Measurements from ENCODE around the gene ESYT2. TPM values are rescaled to one million over a fixed set of nuclear protein-coding genes. Genes with fewer than 3 reads are reported as not detected.

The ESYT2 gene
- polyA plus RNA-seq, 1 of the 3 experiments (the other 2 are of a cell fraction) = 34.2 TPM

GRCh38 chr7:158722574-158723237 is 106.6 kb downstream of the ESYT2 start:
- TF ChIP-seq USF2 (IDR thresholded peaks at IDR 0.05; ENCODE audit: borderline replicate concordance, low read depth, low read length) (no peak), SIN3A (IDR thresholded peaks at IDR 0.05; ENCODE audit: borderline replicate concordance, low read depth, low read length) (no peak), RAD21 (IDR thresholded peaks at IDR 0.05; ENCODE audit: low read length) (no peak), FOSL2 (IDR thresholded peaks at IDR 0.05; ENCODE audit: borderline replicate concordance, low read depth) (no peak), EZH2phosphoT487 (IDR thresholded peaks at IDR 0.05; ENCODE audit: borderline replicate concordance, low read depth) (no peak), CTCF (IDR thresholded peaks at IDR 0.05) (no peak), RCOR1 (IDR thresholded peaks at IDR 0.05; ENCODE audit: low read length) (no peak), TCF12 (IDR thresholded peaks at IDR 0.05) (no peak), FOXM1 (IDR thresholded peaks at IDR 0.05; ENCODE audit: low read depth) (no peak), ELF1 (IDR thresholded peaks at IDR 0.05) (no peak), USF1 (IDR thresholded peaks at IDR 0.05; ENCODE audit: borderline replicate concordance, low read depth) (no peak), TEAD4 (IDR thresholded peaks at IDR 0.05; ENCODE audit: borderline replicate concordance, insufficient read depth) (no peak)
- TF ChIP-seq, protein P1, sequence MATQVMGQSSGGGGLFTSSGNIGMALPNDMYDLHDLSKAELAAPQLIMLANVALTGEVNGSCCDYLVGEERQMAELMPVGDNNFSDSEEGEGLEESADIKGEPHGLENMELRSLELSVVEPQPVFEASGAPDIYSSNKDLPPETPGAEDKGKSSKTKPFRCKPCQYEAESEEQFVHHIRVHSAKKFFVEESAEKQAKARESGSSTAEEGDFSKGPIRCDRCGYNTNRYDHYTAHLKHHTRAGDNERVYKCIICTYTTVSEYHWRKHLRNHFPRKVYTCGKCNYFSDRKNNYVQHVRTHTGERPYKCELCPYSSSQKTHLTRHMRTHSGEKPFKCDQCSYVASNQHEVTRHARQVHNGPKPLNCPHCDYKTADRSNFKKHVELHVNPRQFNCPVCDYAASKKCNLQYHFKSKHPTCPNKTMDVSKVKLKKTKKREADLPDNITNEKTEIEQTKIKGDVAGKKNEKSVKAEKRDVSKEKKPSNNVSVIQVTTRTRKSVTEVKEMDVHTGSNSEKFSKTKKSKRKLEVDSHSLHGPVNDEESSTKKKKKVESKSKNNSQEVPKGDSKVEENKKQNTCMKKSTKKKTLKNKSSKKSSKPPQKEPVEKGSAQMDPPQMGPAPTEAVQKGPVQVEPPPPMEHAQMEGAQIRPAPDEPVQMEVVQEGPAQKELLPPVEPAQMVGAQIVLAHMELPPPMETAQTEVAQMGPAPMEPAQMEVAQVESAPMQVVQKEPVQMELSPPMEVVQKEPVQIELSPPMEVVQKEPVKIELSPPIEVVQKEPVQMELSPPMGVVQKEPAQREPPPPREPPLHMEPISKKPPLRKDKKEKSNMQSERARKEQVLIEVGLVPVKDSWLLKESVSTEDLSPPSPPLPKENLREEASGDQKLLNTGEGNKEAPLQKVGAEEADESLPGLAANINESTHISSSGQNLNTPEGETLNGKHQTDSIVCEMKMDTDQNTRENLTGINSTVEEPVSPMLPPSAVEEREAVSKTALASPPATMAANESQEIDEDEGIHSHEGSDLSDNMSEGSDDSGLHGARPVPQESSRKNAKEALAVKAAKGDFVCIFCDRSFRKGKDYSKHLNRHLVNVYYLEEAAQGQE (IDR thresholded peaks at IDR 0.05; ENCODE audit: low read depth, low read length) = no peak
- TF ChIP-seq, protein P2, sequence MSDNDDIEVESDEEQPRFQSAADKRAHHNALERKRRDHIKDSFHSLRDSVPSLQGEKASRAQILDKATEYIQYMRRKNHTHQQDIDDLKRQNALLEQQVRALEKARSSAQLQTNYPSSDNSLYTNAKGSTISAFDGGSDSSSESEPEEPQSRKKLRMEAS (IDR thresholded peaks at IDR 0.05; ENCODE audit: low read depth) = no peak
- TF ChIP-seq, protein P3, sequence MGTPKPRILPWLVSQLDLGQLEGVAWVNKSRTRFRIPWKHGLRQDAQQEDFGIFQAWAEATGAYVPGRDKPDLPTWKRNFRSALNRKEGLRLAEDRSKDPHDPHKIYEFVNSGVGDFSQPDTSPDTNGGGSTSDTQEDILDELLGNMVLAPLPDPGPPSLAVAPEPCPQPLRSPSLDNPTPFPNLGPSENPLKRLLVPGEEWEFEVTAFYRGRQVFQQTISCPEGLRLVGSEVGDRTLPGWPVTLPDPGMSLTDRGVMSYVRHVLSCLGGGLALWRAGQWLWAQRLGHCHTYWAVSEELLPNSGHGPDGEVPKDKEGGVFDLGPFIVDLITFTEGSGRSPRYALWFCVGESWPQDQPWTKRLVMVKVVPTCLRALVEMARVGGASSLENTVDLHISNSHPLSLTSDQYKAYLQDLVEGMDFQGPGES (IDR thresholded peaks at IDR 0.05; ENCODE audit: low read depth, low read length) = no peak
- H3K9me2 ChIP-seq = no peaks in the 10 kb centered on the region
- ChIA-PET CTCF (interaction anchor here (1.2 kb wide), 1 partner anchor 11 kb away, joined by 4 read pairs; no protein-coding TSS in a partner anchor), POLR2A (no interaction called here)
- DNase-seq = no peak
- no peaks in the 10 kb centered on the region for H3K27me3 ChIP-seq (ENCODE audit: insufficient read depth)
- H3K4me1 ChIP-seq (ENCODE audit: control insufficient read depth in 1 of 2, insufficient read depth in 2 of 2, low read depth in 1 of 2, low read length in 1 of 2) = no peaks in the 10 kb centered on the region
- no peaks in the 10 kb centered on the region for H3K36me3 ChIP-seq (replicated peaks in 1 of 2; ENCODE audit: control insufficient read depth in 1 of 2, insufficient read depth in 2 of 2, low read length in 1 of 2)
- no peak overlapping the region for H3K4me3 ChIP-seq (ENCODE audit: low read depth in 2 of 2, low read length in 1 of 2)
- H2AFZ ChIP-seq (ENCODE audit: low read depth) = no peak overlapping the region
- 88% methylated on average over 6 of the region's 6 CpGs for WGBS (ENCODE audit: low lambda C conversion rate)
- H3F3A ChIP-seq (replicated peaks; ENCODE audit: insufficient read depth) = peaks cover 4% of the 10 kb centered on the region
- no peaks in the 10 kb centered on the region for H3K79me2 ChIP-seq (ENCODE audit: insufficient read depth)
- no peak overlapping the region for H3K27ac ChIP-seq (ENCODE audit: low read depth in 2 of 2, low read length in 1 of 2)
- no peaks in the 10 kb centered on the region for H3K9me3 ChIP-seq
- no peak overlapping the region for H3K4me2 ChIP-seq
- H3K9ac ChIP-seq = no peak overlapping the region
- no peaks in the 10 kb centered on the region for H4K20me1 ChIP-seq (ENCODE audit: insufficient read depth)

All from SK-N-SH (cell line).